CD4-positive, alpha-beta T cell treated with Interleukin-21 for 1 hour (primary cell): ENCODE measurements around the gene GNPTG.

Experiments
- DNase-seq: peaks from one replicate; pipeline ENCODE4 v3.0.0-alpha.2; 2020

Gene GNPTG

GRCh38 chr16:1335211-1335971 is 16.3 kb upstream of the GNPTG start:
- DNase-seq: no peak

GRCh38 chr16:1335996-1336395 is 15.7 kb upstream of the GNPTG start:
- no peak for DNase-seq

- no peak for DNase-seq
Observed at GRCh38 chr16:1336619-1337018, 15.1 kb upstream of the GNPTG start.

GRCh38 chr16:1337486-1337885 is 14.2 kb upstream of the GNPTG start:
- DNase-seq: no peak

GRCh38 chr16:1338119-1338730 is 13.5 kb upstream of the GNPTG start:
- peak; percentile 26 for DNase-seq

- DNase-seq: no peak
Observed at GRCh38 chr16:1338855-1339675, 12.7 kb upstream of the GNPTG start.

- no peak for DNase-seq
Observed at GRCh38 chr16:1340730-1341494, 10.8 kb upstream of the GNPTG start.

GRCh38 chr16:1341495-1342420 is 10.0 kb upstream of the GNPTG start:
- DNase-seq: no peak

GRCh38 chr16:1342526-1343427 is 9.0 kb upstream of the GNPTG start:
- DNase-seq: peak; percentile 98

GRCh38 chr16:1343428-1344242 is 8.1 kb upstream of the GNPTG start:
- no peak for DNase-seq

- DNase-seq: no peak
Observed at GRCh38 chr16:1344499-1344898, 7.2 kb upstream of the GNPTG start.

- no peak for DNase-seq
Observed at GRCh38 chr16:1345087-1345486, 6.6 kb upstream of the GNPTG start.

GRCh38 chr16:1345651-1346421 is 5.9 kb upstream of the GNPTG start:
- DNase-seq: no peak

GRCh38 chr16:1346422-1347285 is 5.1 kb upstream of the GNPTG start:
- DNase-seq: no peak

GRCh38 chr16:1347286-1347855 is 4.4 kb upstream of the GNPTG start:
- no peak for DNase-seq

- no peak for DNase-seq
Observed at GRCh38 chr16:1347962-1348361, 3.8 kb upstream of the GNPTG start.

GRCh38 chr16:1348441-1348840 is 3.3 kb upstream of the GNPTG start:
- DNase-seq: no peak

- no peak for DNase-seq
Observed at GRCh38 chr16:1348926-1349325, 2.8 kb upstream of the GNPTG start.
